Neural cell (in vitro differentiated cells): ENCODE measurements around the gene XXYLT1. TPM values are rescaled to one million over a fixed set of nuclear protein-coding genes. Genes with fewer than 3 reads are reported as not detected.

Source experiments
- H2AFZ ChIP-seq: fragments of 200-600, 300-800 bp; sonication (generic), shearing (Covaris generic); 2 replicates; pipeline ENCODE4 v1.6.0; 2014; ENCODE audit warnings: low read depth, mild to moderate bottlenecking, antibody characterized with exemption, low read length, moderate library complexity
- H3F3A ChIP-seq: fragments of 200-600 bp; shearing (Covaris generic); 2 replicates; pipeline ENCODE4 v1.6.1; 2016; ENCODE audit warnings: mild to moderate bottlenecking, moderate library complexity, mixed read lengths, antibody characterized with exemption, low read length; ENCODE audit not compliant: insufficient read depth, poor library complexity, severe bottlenecking
- H3K27ac ChIP-seq: fragments of 200-600, 300-800 bp; sonication (generic), shearing (Covaris generic); 2 replicates; pipeline ENCODE4 v1.5.1; 2014; ENCODE audit warnings: mild to moderate bottlenecking, low read length, moderate library complexity
- H3K27me3 ChIP-seq: fragments of 300-800, 200-600 bp; sonication (generic), shearing (Covaris generic); 2 replicates; pipeline ENCODE4 v1.6.0; 2014; ENCODE audit warnings: mild to moderate bottlenecking, low read depth, low read length, moderate library complexity; ENCODE audit not compliant: insufficient read depth
- H3K36me3 ChIP-seq: fragments of 300-800, 200-600 bp; sonication (generic), shearing (Covaris generic); 2 replicates; pipeline ENCODE4 v1.5.1; 2014; ENCODE audit warnings: mild to moderate bottlenecking, antibody characterized with exemption, low read length, moderate library complexity; ENCODE audit not compliant: insufficient read depth
- H3K4me2 ChIP-seq: fragments of 300-800, 200-600 bp; sonication (generic), shearing (Covaris generic); 2 replicates; pipeline ENCODE4 v1.6.0; 2014; ENCODE audit warnings: mild to moderate bottlenecking, low read length
- H3K4me3 ChIP-seq: fragments of 300-800, 200-600 bp; sonication (generic), shearing (Covaris generic); 2 replicates; pipeline ENCODE4 v1.5.1; 2014; ENCODE audit warnings: mild to moderate bottlenecking, low read length, moderate library complexity
- H3K79me2 ChIP-seq: fragments of 200-600 bp; shearing (Covaris generic); replicated peaks from 2 replicates; pipeline ENCODE4 v1.6.0; 2014; ENCODE audit warnings: mild to moderate bottlenecking, low read length, moderate library complexity; ENCODE audit not compliant: insufficient read depth
- H3K9ac ChIP-seq: fragments of 300-800, 200-600 bp; sonication (generic), shearing (Covaris generic); 2 replicates; pipeline ENCODE4 v1.6.1; 2016; ENCODE audit warnings: mild to moderate bottlenecking, low read length, mixed read lengths
- H3K9me2 ChIP-seq: fragments of 200-600 bp; shearing (Covaris generic); 2 replicates; pipeline ENCODE4 v1.6.1; 2016; ENCODE audit warnings: mild to moderate bottlenecking, low read length, mixed read lengths; ENCODE audit not compliant: insufficient read depth
- H3K9me3 ChIP-seq: fragments of 200-600, 300-800 bp; sonication (generic), shearing (Covaris generic); 2 replicates; pipeline ENCODE4 v1.6.1; 2016; ENCODE audit warnings: mild to moderate bottlenecking, mixed run types, low read length, moderate library complexity, mixed read lengths
- H4K20me1 ChIP-seq: fragments of 200-600 bp; shearing (Covaris generic); 2 replicates; pipeline ENCODE4 v1.6.1; 2016; ENCODE audit warnings: mild to moderate bottlenecking, mixed run types; ENCODE audit not compliant: insufficient read depth
- CTCF ChIP-seq: fragments of 450-650 bp; IDR thresholded peaks from 2 replicates; pipeline ENCODE4 v1.5.1; 2014; ENCODE audit warnings: antibody characterized with exemption, mild to moderate bottlenecking, moderate library complexity; ENCODE audit not compliant: poor library complexity, severe bottlenecking
- EP300 ChIP-seq: fragments of 450-650 bp; conservative IDR thresholded peaks from 2 replicates; pipeline ENCODE4 v1.6.1; 2014; ENCODE audit warnings: antibody characterized with exemption, mild to moderate bottlenecking, moderate library complexity; ENCODE audit not compliant: poor library complexity, severe bottlenecking
- EZH2 ChIP-seq: fragments of 200-600, 300-800 bp; shearing (Covaris generic), sonication (generic); IDR thresholded peaks from 2 replicates; pipeline ENCODE4 v1.6.1; 2014; ENCODE audit warnings: antibody characterized with exemption, low read length, borderline replicate concordance, mild to moderate bottlenecking; ENCODE audit not compliant: insufficient read depth, poor library complexity, severe bottlenecking
- MXI1 ChIP-seq: fragments of 450-650 bp; conservative IDR thresholded peaks from 2 replicates; pipeline ENCODE4 v1.6.1; 2014; ENCODE audit warnings: antibody characterized with exemption, mild to moderate bottlenecking; ENCODE audit not compliant: poor library complexity, severe bottlenecking
- POLR2AphosphoS5 ChIP-seq: IDR thresholded peaks from 2 replicates; pipeline ENCODE4 v1.6.1; 2012
- RAD21 ChIP-seq: fragments of 450-650 bp; conservative IDR thresholded peaks from 2 replicates; pipeline ENCODE4 v1.6.1; 2014; ENCODE audit warnings: antibody characterized with exemption, mild to moderate bottlenecking, moderate library complexity
- REST ChIP-seq: IDR thresholded peaks from 2 replicates; pipeline ENCODE4 v1.6.1; 2012; ENCODE audit warnings: borderline replicate concordance
- SMC3 ChIP-seq: fragments of 450-650 bp; conservative IDR thresholded peaks from 2 replicates; pipeline ENCODE4 v1.6.1; 2014; ENCODE audit warnings: antibody characterized with exemption, mild to moderate bottlenecking, moderate library complexity; ENCODE audit not compliant: poor library complexity
- TAF1 ChIP-seq: IDR thresholded peaks from 2 replicates; pipeline ENCODE4 v1.6.1; 2012; ENCODE audit warnings: low read depth
- polyA plus RNA-seq: library from polyadenylated mRNA; depleted of rRNA; stranded (reverse); fragments of >200 nt; gene quantifications from 2 replicates; pipeline ENCODE4 v1.2.3, GENCODE V29; 2014

The XXYLT1 gene
- polyA plus RNA-seq, 1 donor from 2014 or later, result 25.4 TPM

GRCh38 chr3:195191580-195191979 is 79.4 kb downstream of the XXYLT1 start:
- Histone ChIP-seq H3K9me2 (no peaks in the 10 kb centered on the region), H3F3A (no peaks in the 10 kb centered on the region), H3K79me2 (peaks cover 4% of the 10 kb centered on the region), H4K20me1 (no peaks in the 10 kb centered on the region), H2AFZ (no peak overlapping the region), H3K4me2 (no peak overlapping the region), H3K9ac (no peak overlapping the region), H3K27me3 (no peaks in the 10 kb centered on the region), H3K9me3 (peaks cover 6% of the 10 kb centered on the region), H3K27ac (no peak overlapping the region), H3K36me3 (no peaks in the 10 kb centered on the region), H3K4me3 (no peak overlapping the region)
- TF ChIP-seq SMC3 (no peak), REST (no peak)

- Histone ChIP-seq H4K20me1 (no peaks in the 10 kb centered on the region), H3K79me2 (peaks cover 4% of the 10 kb centered on the region), H2AFZ (no peak overlapping the region), H3K9me2 (no peaks in the 10 kb centered on the region), H3K9me3 (peaks cover 6% of the 10 kb centered on the region), H3K27ac (no peak overlapping the region), H3K27me3 (no peaks in the 10 kb centered on the region), H3F3A (no peaks in the 10 kb centered on the region), H3K4me3 (no peak overlapping the region), H3K4me2 (no peak overlapping the region), H3K36me3 (no peaks in the 10 kb centered on the region), H3K9ac (no peak overlapping the region)
- no peak for TF ChIP-seq POLR2AphosphoS5
- TF ChIP-seq SMC3, result no peak
- TF ChIP-seq TAF1, result no peak
- no peak for TF ChIP-seq EP300
- no peak for TF ChIP-seq REST
- TF ChIP-seq EZH2, result no peak
- no peak for TF ChIP-seq CTCF
- TF ChIP-seq MXI1, result no peak
- TF ChIP-seq RAD21, result no peak
Measured at GRCh38 chr3:195189821-195190220, 81.1 kb downstream of the XXYLT1 start.
